ENCODE results near the gene COL23A1. TPM values are rescaled to one million over a fixed set of nuclear protein-coding genes. Genes with fewer than 3 reads are reported as not detected.

Gene COL23A1
- total RNA-seq, 1 donor from 2014 or later: 2.0 TPM

- no peak for ATAC-seq
- peaks cover 10% of the 10 kb centered on the region for H3K9me3 ChIP-seq
- no peak overlapping the region for H3K4me3 ChIP-seq
- peaks cover 11% of the 10 kb centered on the region for H3K4me1 ChIP-seq
- H3K27ac ChIP-seq: no peak overlapping the region
- peak; percentile 65 for TF ChIP-seq CTCF (IDR thresholded peaks at IDR 0.05)
- DNase-seq: no peak
- no peaks in the 10 kb centered on the region for H3K27me3 ChIP-seq
- intact Hi-C loops (cut with DNase I): no loop called here
- no peaks in the 10 kb centered on the region for H3K36me3 ChIP-seq
Observed at GRCh38 chr5:178284093-178284675, 306.0 kb downstream of the COL23A1 start.

- no peak for ATAC-seq
- intact Hi-C loops (cut with DNase I): no loop called here
- H3K4me3 ChIP-seq: no peak overlapping the region
- DNase-seq: no peak
- no peaks in the 10 kb centered on the region for H3K36me3 ChIP-seq
- H3K27ac ChIP-seq: no peak overlapping the region
- H3K4me1 ChIP-seq: peaks cover 6% of the 10 kb centered on the region
- no peaks in the 10 kb centered on the region for H3K27me3 ChIP-seq
- peaks cover 10% of the 10 kb centered on the region for H3K9me3 ChIP-seq
- no peak for TF ChIP-seq CTCF (IDR thresholded peaks at IDR 0.05)
Observed at GRCh38 chr5:178283520-178283919, 306.7 kb downstream of the COL23A1 start.

GRCh38 chr5:178282391-178282790 is 307.8 kb downstream of the COL23A1 start:
- Histone ChIP-seq H3K36me3 (no peaks in the 10 kb centered on the region), H3K9me3 (peaks cover 10% of the 10 kb centered on the region), H3K4me3 (no peak overlapping the region), H3K27ac (no peak overlapping the region), H3K4me1 (peaks cover 4% of the 10 kb centered on the region), H3K27me3 (no peaks in the 10 kb centered on the region)
- ATAC-seq (no peak), DNase-seq (no peak)
- intact Hi-C loops (cut with DNase I): no loop called here
- TF ChIP-seq CTCF (IDR thresholded peaks at IDR 0.05): no peak

GRCh38 chr5:178281331-178281730 is 308.9 kb downstream of the COL23A1 start:
- no peak for TF ChIP-seq CTCF (IDR thresholded peaks at IDR 0.05)
- Histone ChIP-seq H3K27me3 (no peaks in the 10 kb centered on the region), H3K27ac (no peak overlapping the region), H3K4me1 (peaks cover 4% of the 10 kb centered on the region), H3K36me3 (no peaks in the 10 kb centered on the region), H3K9me3 (peaks cover 10% of the 10 kb centered on the region), H3K4me3 (no peak overlapping the region)
- intact Hi-C loops (cut with DNase I): no loop called here
- ATAC-seq: no peak
- DNase-seq: no peak

GRCh38 chr5:178280631-178281030 is 309.6 kb downstream of the COL23A1 start:
- TF ChIP-seq CTCF (IDR thresholded peaks at IDR 0.05): no peak
- ATAC-seq (no peak), DNase-seq (no peak)
- intact Hi-C loops (cut with DNase I): no loop called here
- H3K4me3 ChIP-seq: no peak overlapping the region
- H3K9me3 ChIP-seq: peaks cover 10% of the 10 kb centered on the region
- peaks cover 4% of the 10 kb centered on the region for H3K4me1 ChIP-seq
- no peak overlapping the region for H3K27ac ChIP-seq
- H3K36me3 ChIP-seq: no peaks in the 10 kb centered on the region
- H3K27me3 ChIP-seq: no peaks in the 10 kb centered on the region
